A549 (cell line): ENCODE results near the gene ALOX12. TPM values are rescaled to one million over a fixed set of nuclear protein-coding genes. Genes with fewer than 3 reads are reported as not detected.
A peak's percentile ranks its signal among the peaks of the same experiment; 100 is the strongest.

Experiments used
- ATAC-seq, 2 experiments: fragments of 200-7000 bp in 1 of 2; fragments of >200 bp in 1 of 2; cut with Nextera tagmentation in 1 of 2; cut with Tn5 transposase in 1 of 2; 3 replicates each; pipeline versions ENCODE4 v1.8.0 to v1.9.1; 2018 to 2020; ENCODE audit warnings: mild to moderate bottlenecking in 1 of 2, moderate library complexity in 1 of 2
- CTCF ChIA-PET: fragments of 300-600 bp; sonication (Branson Sonifier 250); formaldehyde crosslinking; extraction: SDS; loops from one replicate; lab custom pipeline; 2021; ENCODE audit warnings: antibody characterized with exemption, inconsistent platforms; lab: Yijun Ruan, JAX
- POLR2A ChIA-PET: fragments of 350-600 bp; formaldehyde crosslinking; extraction: SDS; loops from one replicate; lab custom pipeline; 2021; ENCODE audit warnings: antibody characterized with exemption, inconsistent platforms; lab: Yijun Ruan, JAX
- DNase-seq, 2 experiments: peaks; one replicate each; pipeline versions ENCODE4 v3.0.0 to v3.0.0-alpha.2; 2011 to 2016; ENCODE audit warnings: low read depth in 1 of 2, low spot score in 1 of 2
- FAIRE-seq: peaks from 2 replicates; lab custom pipeline; 2011; peaks lifted over from hg19 to GRCh38; lab: Jason Lieb, UNC
- H3K27ac ChIP-seq, 2 experiments: fragments of >200 bp; sonication (Bioruptor Twin); formaldehyde crosslinking; 3 replicates each; pipeline ENCODE4 v1.5.1; 2016 to 2017
- H3K4me1 ChIP-seq: fragments of >200 bp; sonication (Bioruptor Twin); formaldehyde crosslinking; 3 replicates; pipeline ENCODE4 v1.6.1; 2016
- H3K4me2 ChIP-seq: fragments of >200 bp; sonication (Bioruptor Twin); formaldehyde crosslinking; 3 replicates; pipeline ENCODE4 v1.6.1; 2016
- H3K4me3 ChIP-seq: fragments of >200 bp; sonication (Bioruptor Twin); formaldehyde crosslinking; 3 replicates; pipeline ENCODE4 v1.5.1; 2016
- H3K9me3 ChIP-seq: fragments of >200 bp; sonication (Bioruptor Twin); formaldehyde crosslinking; 3 replicates; pipeline ENCODE4 v1.6.1; 2016
- BHLHE40 ChIP-seq: IDR thresholded peaks from 2 replicates; pipeline ENCODE4 v1.6.1; 2012; ENCODE audit warnings: low read depth, low read length, inconsistent platforms
- CBX2 ChIP-seq: fragments of 200-600 bp; sonication (generic); IDR thresholded peaks from 2 replicates; pipeline ENCODE4 v1.6.1; 2016; ENCODE audit warnings: low read depth, mild to moderate bottlenecking, borderline replicate concordance
- EP300 ChIP-seq, 2 experiments: fragments of >200 bp; sonication (Bioruptor Twin); formaldehyde crosslinking; IDR thresholded peaks; 2 replicates in 1 of 2; 3 replicates in 1 of 2; pipeline ENCODE4 v1.6.1; 2016 to 2017
- GATA3 ChIP-seq: IDR thresholded peaks from 2 replicates; pipeline ENCODE4 v1.6.1; 2012; ENCODE audit warnings: borderline replicate concordance
- HOXB5 ChIP-seq: fragments of 250-450 bp; sonication (Bioruptor Pico); IDR thresholded peaks from 2 replicates; pipeline ENCODE4 v1.5.0; 2020; ENCODE audit warnings: mild to moderate bottlenecking, moderate library complexity
- JUN ChIP-seq, 2 experiments: fragments of >200 bp; sonication (Bioruptor Twin); formaldehyde crosslinking; IDR thresholded peaks; 2 replicates in 1 of 2; 3 replicates in 1 of 2; pipeline ENCODE4 v1.6.1; 2016 to 2017
- MAFK ChIP-seq: fragments of 450-650 bp; IDR thresholded peaks from 2 replicates; pipeline ENCODE4 v1.6.1; 2014; ENCODE audit not compliant: partially characterized antibody
- MAZ ChIP-seq: fragments of 150-350 bp; IDR thresholded peaks from 2 replicates; pipeline ENCODE4 v1.6.1; 2014; ENCODE audit warnings: antibody characterized with exemption, low read depth, low read length, borderline replicate concordance
- MYC ChIP-seq: IDR thresholded peaks from 2 replicates; pipeline ENCODE4 v1.6.1; 2012; ENCODE audit warnings: mild to moderate bottlenecking, inconsistent platforms, low read length, improper control_type of control experiment, borderline replicate concordance
- NR3C1 ChIP-seq: fragments of >200 bp; sonication (Bioruptor Twin); formaldehyde crosslinking; IDR thresholded peaks from 3 replicates; pipeline ENCODE4 v1.6.1; 2017
- PHF8 ChIP-seq: fragments of 200-600 bp; sonication (generic); IDR thresholded peaks from 2 replicates; pipeline ENCODE4 v1.6.1; 2016; ENCODE audit warnings: low read depth, mild to moderate bottlenecking, antibody characterized with exemption, moderate library complexity, borderline replicate concordance
- RAD21 ChIP-seq, 2 experiments: fragments of >200 bp in 1 of 2; sonication (Bioruptor Twin) in 1 of 2; formaldehyde crosslinking in 1 of 2; IDR thresholded peaks in 1 of 2; conservative IDR thresholded peaks in 1 of 2; 2 replicates in 1 of 2; 3 replicates in 1 of 2; pipeline ENCODE4 v1.6.1; 2012 to 2018; ENCODE audit warnings: inconsistent platforms in 1 of 2
- RFX5 ChIP-seq: fragments of 450-650 bp; IDR thresholded peaks from 2 replicates; pipeline ENCODE4 v1.7.1; 2014; ENCODE audit warnings: antibody characterized with exemption, mild to moderate bottlenecking, moderate library complexity
- SMC3 ChIP-seq: fragments of >200 bp; sonication (Bioruptor Twin); formaldehyde crosslinking; IDR thresholded peaks from 3 replicates; pipeline ENCODE4 v1.6.1; 2018; ENCODE audit warnings: inconsistent platforms
- ZNF302 ChIP-seq: fragments of 250-450 bp; sonication (Bioruptor Pico); IDR thresholded peaks from 2 replicates; pipeline ENCODE4 v1.9.0; 2021; ENCODE audit warnings: inconsistent platforms, mild to moderate bottlenecking, moderate library complexity
- WGBS: methylation state at CpG from one replicate; pipeline ENCODE4 v1.1.6; 2017; ENCODE audit errors: missing lambda C conversion rate; 5-methylcytosine and 5-hydroxymethylcytosine counted together
- polyA plus RNA-seq, 4 experiments: library from polyadenylated mRNA; depleted of rRNA in 3 of 4; stranded (reverse); fragments of >200 nt; fragmentation: RNase III in 1 of 4; extraction: RNeasy Plus Mini Kit Qiagen cat#74134 plus additional on column Dnase treatment in 1 of 4; gene quantifications; 2 replicates in 3 of 4; 3 replicates in 1 of 4; pipeline ENCODE4 v1.2.3, GENCODE V29; 2011 to 2017
- TF ChIP-seq, protein P1 (sequence below): fragments of >200 bp; sonication (Bioruptor Twin); formaldehyde crosslinking; IDR thresholded peaks from 3 replicates; pipeline ENCODE4 v1.5.1; 2016
- TF ChIP-seq, protein P2 (sequence below): fragments of 250-450 bp; sonication (Bioruptor Pico); IDR thresholded peaks from 2 replicates; pipeline ENCODE4 v1.5.0; 2020; ENCODE audit warnings: low read depth, mild to moderate bottlenecking, moderate library complexity
- TF ChIP-seq, protein P3 (sequence below): fragments of 450-650 bp; IDR thresholded peaks from 2 replicates; pipeline ENCODE4 v1.6.1; 2014; ENCODE audit warnings: antibody characterized with exemption
- TF ChIP-seq, protein P4 (sequence below): IDR thresholded peaks from 2 replicates; pipeline ENCODE4 v1.6.1; 2012

Gene ALOX12
- polyA plus RNA-seq, 2 of the 4 experiments (the other 2 are of a cell fraction): not detected

DNA sequence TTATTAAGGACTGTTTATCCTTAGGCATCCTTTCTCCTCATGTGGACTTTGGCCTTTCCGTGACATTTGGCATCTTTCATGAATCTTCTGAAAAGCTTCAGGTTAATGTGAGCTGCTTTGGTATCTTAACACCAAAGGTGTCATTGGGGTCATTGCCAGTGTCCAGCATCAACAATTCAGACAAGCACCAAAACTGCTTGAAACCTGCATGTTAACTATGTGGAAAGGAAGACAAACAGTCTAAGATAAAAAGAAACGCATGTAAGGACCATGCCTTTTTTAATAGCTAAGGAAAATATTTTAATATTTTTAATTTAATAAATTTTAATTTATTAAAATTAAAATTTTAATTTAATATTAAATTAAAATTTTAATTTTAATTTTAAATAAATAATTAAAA, 7.9 kb downstream of the ALOX12 start:
- POLR2A ChIA-PET: no interaction called here
- no peak for FAIRE-seq

DNA sequence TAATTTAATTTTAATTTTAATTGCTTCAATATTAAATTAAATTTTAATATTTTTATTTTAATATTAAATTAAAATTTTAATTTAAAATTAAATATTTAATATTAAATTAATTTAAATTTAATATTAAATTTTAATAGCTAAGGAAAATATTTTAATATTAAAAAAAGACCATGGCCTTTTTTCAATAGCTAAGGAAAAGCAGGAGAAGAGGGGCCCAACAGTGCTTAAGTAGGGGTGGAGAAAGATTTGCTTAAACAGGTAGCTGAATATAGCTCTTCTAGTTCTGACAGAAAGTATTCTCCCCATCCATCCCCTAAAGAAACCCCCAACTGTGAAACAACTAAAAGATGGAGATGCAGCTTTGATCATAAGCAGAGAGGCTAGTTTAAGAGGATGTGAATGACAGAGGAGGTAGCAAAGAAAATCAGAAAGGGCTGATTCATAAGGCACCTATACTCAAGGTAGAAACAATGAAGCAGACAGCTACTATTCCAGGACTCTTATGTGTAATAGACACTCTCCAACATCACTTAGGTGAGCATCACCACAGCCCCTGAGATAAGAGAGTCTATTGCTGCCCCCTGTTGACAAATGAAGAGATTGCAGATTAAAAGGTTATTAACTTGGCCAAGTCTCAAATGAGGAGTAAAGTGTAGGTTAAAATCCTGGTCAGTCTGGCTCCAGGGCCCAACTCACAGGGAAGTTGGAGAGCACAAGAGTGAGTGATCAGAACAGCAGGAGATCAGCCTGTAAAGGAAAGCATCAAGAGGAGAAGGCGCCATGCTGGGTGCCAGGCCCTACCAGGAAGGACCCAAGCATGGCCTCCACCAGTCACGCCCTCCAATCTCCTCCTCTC, 8.8 kb downstream of the ALOX12 start:
- ChIA-PET POLR2A (interaction anchor here (0.9 kb wide), 1 partner anchor 161 kb away, joined by 6 read pairs; no protein-coding TSS in a partner anchor), CTCF (interaction anchor here (0.5 to 15.6 kb wide), 80 partner anchors 10 to 1759 kb away, joined by 3 to 293 read pairs (median 5); partner anchors contain the start of genes ALOX12, KIAA0753, SLC13A5 and TXNDC17)
- Histone ChIP-seq H3K9me3 (no peaks in the 10 kb centered on the region), H3K27ac (no peak overlapping the region), H3K4me3 (no peak overlapping the region), H3K4me2 (no peak overlapping the region), H3K4me1 (no peaks in the 10 kb centered on the region)
- TF ChIP-seq GATA3 (no peak), SMC3 (peak; percentile 94), RAD21 (conservative IDR thresholded peaks at IDR 0.05 in 1 of 2, IDR thresholded peaks at IDR 0.05 in 1 of 2) (peak; percentile 96 to 97)
- TF ChIP-seq, protein P1, sequence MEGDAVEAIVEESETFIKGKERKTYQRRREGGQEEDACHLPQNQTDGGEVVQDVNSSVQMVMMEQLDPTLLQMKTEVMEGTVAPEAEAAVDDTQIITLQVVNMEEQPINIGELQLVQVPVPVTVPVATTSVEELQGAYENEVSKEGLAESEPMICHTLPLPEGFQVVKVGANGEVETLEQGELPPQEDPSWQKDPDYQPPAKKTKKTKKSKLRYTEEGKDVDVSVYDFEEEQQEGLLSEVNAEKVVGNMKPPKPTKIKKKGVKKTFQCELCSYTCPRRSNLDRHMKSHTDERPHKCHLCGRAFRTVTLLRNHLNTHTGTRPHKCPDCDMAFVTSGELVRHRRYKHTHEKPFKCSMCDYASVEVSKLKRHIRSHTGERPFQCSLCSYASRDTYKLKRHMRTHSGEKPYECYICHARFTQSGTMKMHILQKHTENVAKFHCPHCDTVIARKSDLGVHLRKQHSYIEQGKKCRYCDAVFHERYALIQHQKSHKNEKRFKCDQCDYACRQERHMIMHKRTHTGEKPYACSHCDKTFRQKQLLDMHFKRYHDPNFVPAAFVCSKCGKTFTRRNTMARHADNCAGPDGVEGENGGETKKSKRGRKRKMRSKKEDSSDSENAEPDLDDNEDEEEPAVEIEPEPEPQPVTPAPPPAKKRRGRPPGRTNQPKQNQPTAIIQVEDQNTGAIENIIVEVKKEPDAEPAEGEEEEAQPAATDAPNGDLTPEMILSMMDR: peak; percentile 96
- DNase-seq (peak; percentile 84 to 85), FAIRE-seq (peak; percentile 97), ATAC-seq (peak; percentile 91)
- WGBS: 69% methylated on average over 2 of the region's 2 CpGs

More for the DNA sequence above, 7.9 kb downstream of the ALOX12 start:
- CTCF ChIA-PET: interaction anchor here (0.8 to 15.6 kb wide), 43 partner anchors 10 to 1449 kb away, joined by 3 to 293 read pairs (median 7); partner anchors contain the start of genes ALOX12 and TEKT1
- no peaks in the 10 kb centered on the region for H3K9me3 ChIP-seq
- ATAC-seq (no peak), DNase-seq (no peak)
- H3K4me3 ChIP-seq: no peak overlapping the region
- 92% methylated on average over 2 of the region's 2 CpGs for WGBS
- no peak overlapping the region for H3K27ac ChIP-seq
- no peak overlapping the region for H3K4me2 ChIP-seq
- no peaks in the 10 kb centered on the region for H3K4me1 ChIP-seq
- TF ChIP-seq NR3C1 (no peak), ZNF302 (no peak), MAZ (no peak), MYC (no peak), JUN (IDR thresholded peaks at IDR 0.05) (no peak), MAFK (no peak), PHF8 (no peak), CBX2 (no peak), SMC3 (no peak), HOXB5 (CRISPR knock-in tag) (no peak), BHLHE40 (no peak), RFX5 (no peak), EP300 (IDR thresholded peaks at IDR 0.05) (no peak)
- TF ChIP-seq, protein P2, sequence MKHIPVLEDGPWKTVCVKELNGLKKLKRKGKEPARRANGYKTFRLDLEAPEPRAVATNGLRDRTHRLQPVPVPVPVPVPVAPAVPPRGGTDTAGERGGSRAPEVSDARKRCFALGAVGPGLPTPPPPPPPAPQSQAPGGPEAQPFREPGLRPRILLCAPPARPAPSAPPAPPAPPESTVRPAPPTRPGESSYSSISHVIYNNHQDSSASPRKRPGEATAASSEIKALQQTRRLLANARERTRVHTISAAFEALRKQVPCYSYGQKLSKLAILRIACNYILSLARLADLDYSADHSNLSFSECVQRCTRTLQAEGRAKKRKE (CRISPR knock-in tag): no peak
- TF ChIP-seq, protein P3, sequence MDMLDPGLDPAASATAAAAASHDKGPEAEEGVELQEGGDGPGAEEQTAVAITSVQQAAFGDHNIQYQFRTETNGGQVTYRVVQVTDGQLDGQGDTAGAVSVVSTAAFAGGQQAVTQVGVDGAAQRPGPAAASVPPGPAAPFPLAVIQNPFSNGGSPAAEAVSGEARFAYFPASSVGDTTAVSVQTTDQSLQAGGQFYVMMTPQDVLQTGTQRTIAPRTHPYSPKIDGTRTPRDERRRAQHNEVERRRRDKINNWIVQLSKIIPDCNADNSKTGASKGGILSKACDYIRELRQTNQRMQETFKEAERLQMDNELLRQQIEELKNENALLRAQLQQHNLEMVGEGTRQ: no peak
- TF ChIP-seq, protein P4, sequence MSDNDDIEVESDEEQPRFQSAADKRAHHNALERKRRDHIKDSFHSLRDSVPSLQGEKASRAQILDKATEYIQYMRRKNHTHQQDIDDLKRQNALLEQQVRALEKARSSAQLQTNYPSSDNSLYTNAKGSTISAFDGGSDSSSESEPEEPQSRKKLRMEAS: no peak
